Hepatic stellate cell (primary cell): ENCODE data around the gene TWNK.

Experiments used
- DNase-seq: peaks from one replicate; pipeline ENCODE4 v3.0.0; 2011; ENCODE audit warnings: low spot score

The TWNK gene

GRCh38 chr10:100986952-100987684, at the start of gene TWNK, which contains the start of gene MRPL43:
Gene TWNK (plus strand): TSS chr10:100987543. CDS start chr10:100988211, 668 bp downstream.
Gene MRPL43 (minus strand): TSS chr10:100987497. CDS start chr10:100987443, 54 bp downstream.
- DNase-seq = peak; percentile 95

- DNase-seq = peak; percentile 36
Observed at GRCh38 chr10:100939763-100940344, 47.5 kb upstream of the TWNK start.

GRCh38 chr10:100942229-100942628, 45.1 kb upstream of the TWNK start:
- no peak for DNase-seq

- DNase-seq = no peak
Observed at GRCh38 chr10:100943508-100943907, 43.8 kb upstream of the TWNK start.

- DNase-seq = no peak
Observed at GRCh38 chr10:100945754-100946153, 41.6 kb upstream of the TWNK start.

GRCh38 chr10:100948916-100949315, 38.4 kb upstream of the TWNK start:
- no peak for DNase-seq

- no peak for DNase-seq
Observed at GRCh38 chr10:100960251-100960650, 27.1 kb upstream of the TWNK start.

GRCh38 chr10:100962351-100963080, 24.8 kb upstream of the TWNK start:
- no peak for DNase-seq

- DNase-seq = no peak
Observed at GRCh38 chr10:100963826-100964225, 23.5 kb upstream of the TWNK start.

- DNase-seq = no peak
Observed at GRCh38 chr10:100965820-100966219, 21.5 kb upstream of the TWNK start.

- DNase-seq = no peak
Observed at GRCh38 chr10:100966887-100967286, 20.5 kb upstream of the TWNK start.

- DNase-seq = no peak
Observed at GRCh38 chr10:100967332-100967731, 20.0 kb upstream of the TWNK start.

- no peak for DNase-seq
Observed at GRCh38 chr10:100968062-100968736, 19.1 kb upstream of the TWNK start.

- DNase-seq = no peak
Observed at GRCh38 chr10:100968863-100969186, 18.5 kb upstream of the TWNK start.

GRCh38 chr10:100969187-100970075, 17.9 kb upstream of the TWNK start, which contains the start of gene SEMA4G:
Gene SEMA4G (plus strand): TSS chr10:100969504. CDS start chr10:100972913, 3,409 bp downstream.
- DNase-seq = peak; percentile 66

- no peak for DNase-seq
Observed at GRCh38 chr10:100970076-100970913, 17.0 kb upstream of the TWNK start.

GRCh38 chr10:100970914-100971811, 16.2 kb upstream of the TWNK start:
- no peak for DNase-seq

- no peak for DNase-seq
Observed at GRCh38 chr10:100972115-100972903, 15.0 kb upstream of the TWNK start.
